ENCODE data around the gene TMEFF2. TPM values are rescaled to one million over a fixed set of nuclear protein-coding genes. Genes with fewer than 3 reads are reported as not detected.

Gene TMEFF2
- total RNA-seq, 1 donor from 2014 or later = 0.41 TPM

GRCh38 chr2:192004188-192004963 is 190.4 kb downstream of the TMEFF2 start:
- H3K36me3 Mint-ChIP-seq (ENCODE audit: low read depth, unreplicated experiment) = no peaks in the 10 kb centered on the region
- TF ChIP-seq CTCF (IDR thresholded peaks at IDR 0.05; ENCODE audit: insufficient read depth, low read depth, low read length) = no peak
- no peak for TF ChIP-seq EZH2 (IDR thresholded peaks at IDR 0.05; ENCODE audit: insufficient read depth, low read length)
- FAIRE-seq (no peak), DNase-seq (ENCODE audit: low read depth) (no peak)
- H3K4me3 ChIP-seq (ENCODE audit: insufficient read depth, low read depth, low read length) = no peak overlapping the region
- H3K9me3 Mint-ChIP-seq (ENCODE audit: unreplicated experiment) = peaks cover 2% of the 10 kb centered on the region
- H3K27me3 Mint-ChIP-seq (ENCODE audit: low read depth, unreplicated experiment) = no peaks in the 10 kb centered on the region
- H3K27ac Mint-ChIP-seq (ENCODE audit: unreplicated experiment) = no peak overlapping the region
- no peaks in the 10 kb centered on the region for H4K20me1 ChIP-seq (ENCODE audit: insufficient read depth, low read length)
- H3K4me1 ChIP-seq (ENCODE audit: insufficient read depth, low read length) = no peaks in the 10 kb centered on the region
- H3K9ac ChIP-seq (ENCODE audit: low read length) = no peak overlapping the region
- H3K9me3 ChIP-seq (ENCODE audit: insufficient read depth, low read depth, low read length) = no peaks in the 10 kb centered on the region
- no peaks in the 10 kb centered on the region for H3K79me2 ChIP-seq (ENCODE audit: insufficient read depth, low read length)
- H3K36me3 ChIP-seq (ENCODE audit: insufficient read depth, low read length) = no peaks in the 10 kb centered on the region
- H3K4me2 ChIP-seq (ENCODE audit: low read length) = no peak overlapping the region
- H3K27me3 ChIP-seq (ENCODE audit: insufficient read depth, low read length) = no peaks in the 10 kb centered on the region
- H2AFZ ChIP-seq (ENCODE audit: low read depth, low read length) = no peak overlapping the region
- H3K27ac ChIP-seq (ENCODE audit: low read depth, low read length) = no peak overlapping the region
- no peak overlapping the region for H3K4me3 Mint-ChIP-seq (ENCODE audit: unreplicated experiment)
- H3K4me1 Mint-ChIP-seq (ENCODE audit: low read depth, unreplicated experiment) = peaks cover 6% of the 10 kb centered on the region

DNA sequence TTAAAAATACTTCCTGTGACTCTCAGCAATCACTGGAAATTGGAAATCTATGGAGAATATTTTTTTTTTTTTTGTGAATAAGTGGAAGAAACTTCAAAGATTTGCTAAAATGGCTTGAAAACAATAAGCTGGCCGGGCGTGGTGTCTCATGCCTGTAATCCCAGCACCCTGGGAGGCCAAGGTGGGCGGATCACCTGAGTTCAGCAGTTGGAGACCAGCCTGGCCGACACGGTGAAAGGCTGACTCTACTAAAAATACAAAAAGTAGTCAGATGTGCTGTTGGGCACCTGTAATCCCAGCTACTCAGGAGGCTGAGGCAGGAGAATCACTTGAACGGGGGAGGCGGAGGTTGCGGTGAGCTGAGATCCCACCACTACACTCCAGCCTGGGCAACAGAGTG is 192.3 kb downstream of the TMEFF2 start:
- DNase-seq (ENCODE audit: low read depth) (no peak), FAIRE-seq (no peak)
- peaks cover 2% of the 10 kb centered on the region for H3K4me1 Mint-ChIP-seq (ENCODE audit: low read depth, unreplicated experiment)
- H3K36me3 ChIP-seq (ENCODE audit: insufficient read depth, low read length) = no peaks in the 10 kb centered on the region
- H3K27me3 Mint-ChIP-seq (ENCODE audit: low read depth, unreplicated experiment) = no peaks in the 10 kb centered on the region
- H3K9ac ChIP-seq (ENCODE audit: low read length) = no peak overlapping the region
- no peak overlapping the region for H3K27ac ChIP-seq (ENCODE audit: low read depth, low read length)
- no peaks in the 10 kb centered on the region for H4K20me1 ChIP-seq (ENCODE audit: insufficient read depth, low read length)
- H3K4me3 Mint-ChIP-seq (ENCODE audit: unreplicated experiment) = no peak overlapping the region
- no peaks in the 10 kb centered on the region for H3K27me3 ChIP-seq (ENCODE audit: insufficient read depth, low read length)
- no peaks in the 10 kb centered on the region for H3K9me3 ChIP-seq (ENCODE audit: insufficient read depth, low read depth, low read length)
- no peak overlapping the region for H2AFZ ChIP-seq (ENCODE audit: low read depth, low read length)
- no peak overlapping the region for H3K27ac Mint-ChIP-seq (ENCODE audit: unreplicated experiment)
- peaks cover under 1% of the 10 kb centered on the region for H3K9me3 Mint-ChIP-seq (ENCODE audit: unreplicated experiment)
- no peak overlapping the region for H3K4me2 ChIP-seq (ENCODE audit: low read length)
- no peaks in the 10 kb centered on the region for H3K79me2 ChIP-seq (ENCODE audit: insufficient read depth, low read length)
- TF ChIP-seq EZH2 (IDR thresholded peaks at IDR 0.05; ENCODE audit: insufficient read depth, low read length) = no peak
- TF ChIP-seq CTCF (IDR thresholded peaks at IDR 0.05; ENCODE audit: insufficient read depth, low read depth, low read length) = no peak
- H3K36me3 Mint-ChIP-seq (ENCODE audit: low read depth, unreplicated experiment) = no peaks in the 10 kb centered on the region
- no peak overlapping the region for H3K4me3 ChIP-seq (ENCODE audit: insufficient read depth, low read depth, low read length)
- H3K4me1 ChIP-seq (ENCODE audit: insufficient read depth, low read length) = no peaks in the 10 kb centered on the region
